Astrocyte (in vitro differentiated cells and primary cell): ENCODE measurements around the gene PRKX.

Source experiments
- EZH2 ChIP-seq: IDR thresholded peaks from 2 replicates; pipeline ENCODE4 v1.6.1; 2012; ENCODE audit warnings: mild to moderate bottlenecking, low read length, inconsistent platforms; ENCODE audit not compliant: insufficient read depth
- TF ChIP-seq, protein P1 (sequence below): IDR thresholded peaks from 2 replicates; pipeline ENCODE4 v1.5.1; 2011; ENCODE audit warnings: low read depth, mild to moderate bottlenecking, inconsistent platforms, low read length, moderate library complexity; ENCODE audit not compliant: insufficient read depth

DNA sequence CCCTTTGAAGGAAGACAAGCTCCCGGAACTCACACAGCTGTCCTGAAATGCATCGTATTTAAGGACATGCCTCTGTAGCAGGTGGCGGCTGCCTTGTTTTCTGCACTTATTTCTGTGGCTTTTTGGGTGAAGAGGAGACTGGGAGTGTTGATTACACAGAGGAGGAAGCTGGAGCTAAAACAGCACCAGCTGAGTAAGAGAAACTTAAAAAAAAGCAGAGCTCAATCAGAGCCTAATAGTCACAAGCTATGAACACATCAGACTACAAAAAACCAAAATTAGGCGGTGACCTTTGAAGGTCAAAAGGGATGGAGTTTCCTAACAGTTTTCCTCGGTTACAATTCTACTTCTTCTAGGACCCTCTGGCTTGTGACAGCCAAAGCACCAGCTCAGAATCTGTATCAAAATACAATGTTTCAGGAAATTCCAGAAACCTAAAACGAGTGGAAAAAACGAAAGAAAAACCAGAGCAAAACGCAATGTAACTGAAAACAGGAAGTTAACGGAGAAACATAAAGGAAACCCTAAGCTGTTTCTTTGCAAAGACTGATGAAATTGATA, 13.5 kb downstream of the PRKX start:
- TF ChIP-seq, protein P1, sequence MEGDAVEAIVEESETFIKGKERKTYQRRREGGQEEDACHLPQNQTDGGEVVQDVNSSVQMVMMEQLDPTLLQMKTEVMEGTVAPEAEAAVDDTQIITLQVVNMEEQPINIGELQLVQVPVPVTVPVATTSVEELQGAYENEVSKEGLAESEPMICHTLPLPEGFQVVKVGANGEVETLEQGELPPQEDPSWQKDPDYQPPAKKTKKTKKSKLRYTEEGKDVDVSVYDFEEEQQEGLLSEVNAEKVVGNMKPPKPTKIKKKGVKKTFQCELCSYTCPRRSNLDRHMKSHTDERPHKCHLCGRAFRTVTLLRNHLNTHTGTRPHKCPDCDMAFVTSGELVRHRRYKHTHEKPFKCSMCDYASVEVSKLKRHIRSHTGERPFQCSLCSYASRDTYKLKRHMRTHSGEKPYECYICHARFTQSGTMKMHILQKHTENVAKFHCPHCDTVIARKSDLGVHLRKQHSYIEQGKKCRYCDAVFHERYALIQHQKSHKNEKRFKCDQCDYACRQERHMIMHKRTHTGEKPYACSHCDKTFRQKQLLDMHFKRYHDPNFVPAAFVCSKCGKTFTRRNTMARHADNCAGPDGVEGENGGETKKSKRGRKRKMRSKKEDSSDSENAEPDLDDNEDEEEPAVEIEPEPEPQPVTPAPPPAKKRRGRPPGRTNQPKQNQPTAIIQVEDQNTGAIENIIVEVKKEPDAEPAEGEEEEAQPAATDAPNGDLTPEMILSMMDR = no peak
- TF ChIP-seq EZH2 = no peak
